A172 (cell line): ENCODE measurements around the gene DEFB123. TPM values are rescaled to one million over a fixed set of nuclear protein-coding genes. Genes with fewer than 3 reads are reported as not detected.
A peak's percentile ranks its signal among the peaks of the same experiment; 100 is the strongest.

ENCODE experiments used
- DNase-seq: peaks from one replicate; pipeline ENCODE4 v3.0.0-alpha.2; 2015; ENCODE audit warnings: low spot score
- total RNA-seq: library from RNA; depleted of rRNA; stranded (reverse); fragments of >200 nt; shearing (Covaris generic); gene quantifications from 2 replicates; pipeline ENCODE4 v1.2.3, GENCODE V29; 2014; rRNA removed

DEFB123 gene
- total RNA-seq, 1 experiment from 2014 or later, result not detected

- no peak for DNase-seq
Measured at GRCh38 chr20:31473331-31474096, 33.1 kb downstream of the DEFB123 start.

DNA sequence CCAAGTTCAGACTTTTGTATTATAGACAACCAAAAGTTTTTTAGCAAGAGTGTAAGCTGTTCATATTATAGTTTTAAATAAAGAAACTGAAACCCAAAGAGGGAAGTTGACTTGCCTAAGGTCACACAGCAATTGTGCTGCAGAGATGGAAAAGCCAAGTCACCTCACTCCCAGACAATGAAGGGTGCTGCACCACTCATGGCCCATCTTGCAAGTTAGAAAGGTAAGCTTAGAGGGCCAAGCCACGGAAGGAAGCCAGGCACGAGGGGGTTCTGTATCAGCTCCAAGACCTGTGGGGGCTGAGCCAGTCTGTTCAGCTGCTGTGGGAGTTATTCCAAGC is 33.6 kb downstream of the DEFB123 start:
- DNase-seq, result no peak

DNA sequence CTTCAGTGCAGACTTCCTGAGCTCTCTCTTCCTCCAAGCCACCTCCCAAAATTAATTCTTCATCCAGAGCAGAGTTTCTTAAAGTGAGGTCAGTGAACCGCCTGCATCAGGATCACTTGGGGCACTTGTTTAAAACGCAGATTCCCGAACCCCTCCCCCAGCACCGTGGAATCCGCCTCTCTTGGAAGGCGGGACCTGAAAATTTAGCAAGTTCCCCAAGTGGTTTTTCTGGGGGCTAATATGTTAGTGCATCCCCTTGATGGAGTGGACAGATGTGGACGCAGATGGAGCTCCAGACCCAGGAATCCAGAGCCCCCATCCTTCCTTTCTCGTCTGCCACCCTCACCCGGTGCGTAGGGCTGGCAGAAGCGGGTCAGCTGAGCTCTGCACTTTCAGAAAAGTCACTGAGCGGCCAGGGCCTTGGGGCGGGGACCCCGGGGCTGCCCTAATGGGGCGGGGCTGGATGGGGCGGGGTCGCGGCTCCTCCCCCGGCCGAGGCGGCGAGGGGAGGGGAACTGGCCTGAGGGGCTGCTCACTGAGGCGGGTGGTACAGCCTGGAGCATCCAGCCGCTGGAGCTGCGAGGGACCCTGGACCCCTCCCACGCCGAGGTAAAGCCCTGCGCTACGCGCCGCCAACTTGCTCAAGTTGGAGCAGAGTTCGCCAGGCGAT is 34.5 kb downstream of the DEFB123 start, which contains the start of the genes DEFB124 and REM1:
TSS of gene DEFB124 (minus strand) at position 370 of the 670 bp plus-strand sequence. CDS start 2,114 bp downstream, outside the sequence.
TSS of gene REM1 (plus strand) at position 531 of the 670 bp plus-strand sequence. CDS start 1,158 bp downstream, outside the sequence.
- no peak for DNase-seq

GRCh38 chr20:31475472-31476293 is 35.3 kb downstream of the DEFB123 start:
- DNase-seq, result no peak

- no peak for DNase-seq
Measured at GRCh38 chr20:31476294-31476585, 35.8 kb downstream of the DEFB123 start.

- DNase-seq, result peak; percentile 42
Measured at GRCh38 chr20:31476643-31477215, 36.3 kb downstream of the DEFB123 start.

DNA sequence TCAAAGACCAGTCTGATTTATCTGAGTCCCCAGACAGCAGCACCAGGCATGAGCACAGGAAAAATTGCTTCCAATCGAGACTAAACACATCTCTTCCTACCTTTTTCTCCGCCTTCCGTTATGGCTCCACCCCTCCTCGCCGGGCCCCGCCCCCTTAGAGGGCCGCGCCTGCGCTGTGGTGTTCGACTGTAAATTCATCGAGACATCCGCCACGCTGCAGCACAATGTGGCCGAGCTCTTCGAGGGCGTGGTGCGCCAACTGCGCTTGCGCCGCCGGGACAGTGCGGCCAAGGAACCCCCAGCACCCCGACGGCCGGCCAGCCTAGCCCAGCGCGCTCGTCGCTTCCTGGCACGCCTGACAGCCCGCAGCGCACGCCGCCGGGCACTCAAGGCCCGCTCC is 43.6 kb downstream of the DEFB123 start:
- DNase-seq, result no peak

- DNase-seq, result no peak
Measured at GRCh38 chr20:31485450-31486339, 45.3 kb downstream of the DEFB123 start.

- no peak for DNase-seq
Measured at GRCh38 chr20:31488115-31488514, 47.7 kb downstream of the DEFB123 start.

DNA sequence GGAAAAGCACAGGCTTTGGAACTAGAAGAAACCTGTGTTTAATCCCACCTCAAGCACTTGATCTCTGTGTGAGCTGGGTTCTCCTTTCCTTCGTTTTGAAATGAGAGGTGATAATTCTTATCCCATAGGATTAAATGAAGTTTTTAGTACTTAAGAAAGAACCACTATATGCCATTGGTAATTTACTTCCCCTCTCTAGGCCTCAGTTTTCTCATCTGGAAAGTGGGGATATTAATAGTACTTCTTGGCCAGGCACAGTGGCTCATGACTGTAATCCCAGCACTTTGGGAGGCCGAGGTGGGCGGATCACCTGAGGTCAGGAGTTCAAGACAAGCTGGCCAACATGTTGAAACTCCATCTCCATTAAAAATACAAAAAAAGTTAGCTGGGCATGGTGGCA is 48.7 kb downstream of the DEFB123 start:
- no peak for DNase-seq

- no peak for DNase-seq
Measured at GRCh38 chr20:31490752-31491151, 50.3 kb downstream of the DEFB123 start.

DNA sequence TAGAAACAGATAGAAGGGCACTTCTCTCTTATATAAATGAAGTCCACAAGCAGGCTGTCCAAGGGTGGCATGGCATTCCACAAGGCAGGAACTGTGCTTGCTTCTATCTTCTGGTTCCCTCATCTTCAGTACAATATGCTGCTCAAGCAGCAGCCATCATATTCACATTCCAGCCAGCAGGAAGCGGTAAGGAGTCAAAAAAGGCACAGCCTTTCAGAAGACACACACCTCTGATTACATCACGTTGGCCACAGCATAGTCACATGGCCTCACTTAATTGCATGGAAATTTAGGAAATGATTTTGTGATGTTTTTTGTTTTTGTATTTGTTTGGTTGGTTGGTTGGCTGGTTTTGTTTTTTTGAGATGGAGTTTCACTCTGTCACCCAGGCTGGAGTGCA is 53.7 kb downstream of the DEFB123 start:
- DNase-seq, result peak; percentile 59

DNA sequence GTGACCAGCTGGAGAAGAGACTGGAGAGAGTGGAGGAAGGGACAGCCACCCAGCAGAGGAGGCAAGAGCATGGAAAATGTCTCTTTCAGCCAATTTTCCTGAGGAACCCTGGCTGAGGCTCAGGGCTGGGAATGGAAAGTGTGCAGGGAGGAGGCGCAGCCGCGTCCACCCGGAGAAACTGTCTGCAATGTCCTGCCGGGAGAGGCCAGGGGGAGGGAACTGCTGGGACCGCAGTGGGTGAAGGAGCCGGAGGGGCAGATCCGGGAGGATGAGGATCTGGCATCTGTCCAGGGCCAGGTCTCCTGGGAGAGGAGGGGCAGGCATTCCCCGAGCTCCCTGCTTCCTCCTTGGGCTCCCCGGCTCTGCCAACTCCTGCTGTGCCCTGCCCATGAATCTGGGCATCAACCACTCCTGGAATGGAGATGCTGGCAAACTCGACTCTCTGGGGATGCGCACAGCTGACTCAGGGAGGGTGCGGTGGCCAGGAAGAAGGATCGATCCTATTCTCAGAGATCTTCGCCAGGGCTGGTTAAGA is 56.4 kb downstream of the DEFB123 start:
- peak; percentile 84 for DNase-seq

GRCh38 chr20:31497838-31498540 is 57.6 kb downstream of the DEFB123 start:
- DNase-seq, result peak; percentile 36

Other genes with a start within 250 kb of the DEFB123 start
- gene DEFB115, start 183.0 kb upstream of the DEFB123 start, total RNA-seq, result not detected in 2 replicates
- gene DEFB116, start 132.0 kb upstream of the DEFB123 start, total RNA-seq, result not detected in 2 replicates
- not detected in 2 replicates for gene DEFB118, start 72.0 kb upstream of the DEFB123 start, total RNA-seq
- not detected in 2 replicates for gene DEFB119, start 50.0 kb upstream of the DEFB123 start, total RNA-seq
- not detected in 2 replicates for gene DEFB121, start 34.4 kb upstream of the DEFB123 start, total RNA-seq
- not detected in 2 replicates for gene DEFB124, start 34.5 kb downstream of the DEFB123 start, total RNA-seq
- not detected in 2 replicates for gene REM1, start 34.7 kb downstream of the DEFB123 start, total RNA-seq
- 58.2 and 67.9 TPM in 2 replicates for gene HM13, start 73.8 kb downstream of the DEFB123 start, total RNA-seq
- 395 and 602 TPM in 2 replicates for gene ID1, start 164.7 kb downstream of the DEFB123 start, total RNA-seq
- not detected in 2 replicates for gene COX4I2, start 197.3 kb downstream of the DEFB123 start, total RNA-seq